Calu3 (cell line): ENCODE measurements around the gene ZCCHC7. TPM values are rescaled to one million over a fixed set of nuclear protein-coding genes. Genes with fewer than 3 reads are reported as not detected.

Source experiments
- BruUV-seq: library from RNA; stranded (reverse); fragments of 400-500 nt; replicated peaks from 2 replicates; lab custom pipeline; 2021; lab: Mats Ljungman, UMichigan
- CTCF ChIA-PET: fragments of 300-600 bp; sonication (Branson Sonifier 250); formaldehyde crosslinking; loops from one replicate; lab custom pipeline; 2022; ENCODE audit warnings: antibody characterized with exemption; lab: Charles Lee
- DNase-seq: peaks from one replicate; pipeline ENCODE4 v3.0.0; 2022
- H3K27ac Mint-ChIP-seq: one replicate; pipeline ENCODE4 v1.8.0; 2022; ENCODE audit warnings: mixed read lengths; ENCODE audit not compliant: unreplicated experiment
- H3K27me3 Mint-ChIP-seq: one replicate; pipeline ENCODE4 v1.8.0; 2022; ENCODE audit warnings: mixed read lengths; ENCODE audit not compliant: unreplicated experiment
- H3K36me3 Mint-ChIP-seq: one replicate; pipeline ENCODE4 v1.8.0; 2022; ENCODE audit warnings: mild to moderate bottlenecking, moderate library complexity, mixed read lengths; ENCODE audit not compliant: insufficient read depth, unreplicated experiment
- H3K4me1 Mint-ChIP-seq: one replicate; pipeline ENCODE4 v1.8.0; 2022; ENCODE audit warnings: mild to moderate bottlenecking, low read depth, mixed read lengths; ENCODE audit not compliant: unreplicated experiment
- H3K4me3 Mint-ChIP-seq: one replicate; pipeline ENCODE4 v1.8.0; 2022; ENCODE audit warnings: mild to moderate bottlenecking, low read depth, moderate library complexity, mixed read lengths; ENCODE audit not compliant: unreplicated experiment
- H3K9me3 Mint-ChIP-seq: one replicate; pipeline ENCODE4 v1.8.0; 2022; ENCODE audit warnings: low read depth, mixed read lengths; ENCODE audit not compliant: unreplicated experiment
- CTCF ChIP-seq: fragments of 200-600 bp; IDR thresholded peaks from one replicate; pipeline ENCODE4 v1.8.0; 2022; ENCODE audit warnings: antibody characterized with exemption; ENCODE audit not compliant: unreplicated experiment
- intact Hi-C: fragments of 100-400 bp; cut with micrococcal nuclease; formaldehyde crosslinking; loops from one replicate; pipeline ENCODE4 v1.10.0; 2022; ENCODE audit not compliant: unreplicated experiment
- total RNA-seq: library from RNA; stranded (reverse); gene quantifications from 2 replicates; pipeline ENCODE4 v1.2.3, GENCODE V29; 2022

Gene ZCCHC7
- total RNA-seq, 1 experiment from 2014 or later = 6.5 TPM

DNA sequence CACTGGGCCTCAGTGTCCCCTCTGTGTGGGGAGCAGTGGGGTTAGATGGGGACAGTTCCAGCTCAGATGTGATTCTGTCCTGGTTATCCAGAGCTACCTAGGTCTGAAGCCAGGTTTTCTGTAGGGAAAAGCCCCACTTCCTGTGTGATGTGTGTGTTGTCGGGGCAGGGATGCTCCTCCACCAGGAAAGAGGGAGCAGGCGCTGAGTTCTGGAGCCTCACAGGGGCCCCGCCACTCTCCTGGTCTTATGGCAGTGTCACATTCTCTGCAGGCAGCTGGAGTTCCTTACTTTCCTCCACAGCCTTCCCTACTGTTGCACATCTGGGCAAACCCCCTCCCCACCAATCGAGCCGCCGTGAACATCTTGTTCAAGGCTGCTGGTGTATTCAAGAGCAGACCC lies 263.0 kb downstream of the ZCCHC7 start:
- no peaks in the 10 kb centered on the region for H3K36me3 Mint-ChIP-seq
- no TSS peak for BruUV-seq
- CTCF ChIA-PET = no interaction called here
- no peaks in the 10 kb centered on the region for H3K27me3 Mint-ChIP-seq
- no peaks in the 10 kb centered on the region for H3K4me1 Mint-ChIP-seq
- no peak overlapping the region for H3K27ac Mint-ChIP-seq
- H3K9me3 Mint-ChIP-seq = no peaks in the 10 kb centered on the region
- H3K4me3 Mint-ChIP-seq = no peak overlapping the region
- no peak for TF ChIP-seq CTCF
- DNase-seq = no peak
- intact Hi-C loops = no loop called here

- Mint-ChIP-seq H3K27ac (no peak overlapping the region), H3K27me3 (no peaks in the 10 kb centered on the region), H3K9me3 (no peaks in the 10 kb centered on the region), H3K36me3 (no peaks in the 10 kb centered on the region), H3K4me3 (no peak overlapping the region), H3K4me1 (no peaks in the 10 kb centered on the region)
- CTCF ChIA-PET = no interaction called here
- intact Hi-C loops = no loop called here
- DNase-seq = no peak
- BruUV-seq = no TSS peak
- TF ChIP-seq CTCF = no peak
Observed at GRCh38 chr9:37383876-37384746, 263.7 kb downstream of the ZCCHC7 start.

DNA sequence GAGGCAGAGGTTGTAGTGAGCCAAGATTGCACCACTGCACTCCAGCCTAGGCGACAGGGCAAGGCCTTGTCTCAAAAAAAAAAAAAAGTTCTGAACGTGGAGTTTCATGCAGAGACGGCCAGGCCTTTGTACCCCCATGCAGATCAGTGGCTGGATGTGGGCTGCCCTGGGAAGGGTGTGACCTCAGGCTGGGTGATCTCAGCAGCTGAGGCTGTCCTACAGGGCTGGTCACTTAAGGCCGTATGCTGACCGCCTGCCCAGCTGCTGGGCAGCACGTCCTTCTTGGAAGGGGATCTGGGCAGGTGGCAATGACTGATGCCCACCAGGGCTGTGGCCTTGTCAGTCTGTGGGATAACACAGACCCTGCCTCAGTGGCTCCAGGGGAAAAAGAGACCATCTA lies 264.9 kb downstream of the ZCCHC7 start:
- CTCF ChIA-PET = no interaction called here
- DNase-seq = no peak
- no peak overlapping the region for H3K27ac Mint-ChIP-seq
- no peak overlapping the region for H3K4me3 Mint-ChIP-seq
- H3K36me3 Mint-ChIP-seq = no peaks in the 10 kb centered on the region
- BruUV-seq = no TSS peak
- H3K4me1 Mint-ChIP-seq = no peaks in the 10 kb centered on the region
- intact Hi-C loops = no loop called here
- no peaks in the 10 kb centered on the region for H3K27me3 Mint-ChIP-seq
- no peaks in the 10 kb centered on the region for H3K9me3 Mint-ChIP-seq
- TF ChIP-seq CTCF = no peak

GRCh38 chr9:37386988-37387387 lies 266.6 kb downstream of the ZCCHC7 start:
- no peaks in the 10 kb centered on the region for H3K9me3 Mint-ChIP-seq

More at GRCh38 chr9:37386988-37387387, 266.6 kb downstream of the ZCCHC7 start:
- CTCF ChIA-PET = no interaction called here
- Mint-ChIP-seq H3K27me3 (no peaks in the 10 kb centered on the region), H3K36me3 (no peaks in the 10 kb centered on the region), H3K4me1 (no peaks in the 10 kb centered on the region), H3K4me3 (no peak overlapping the region), H3K27ac (no peak overlapping the region)
- intact Hi-C loops = no loop called here
- BruUV-seq = no TSS peak
- DNase-seq = no peak
- no peak for TF ChIP-seq CTCF
